ENCODE measurements around the gene CFAP69.
"Not testable (repeated sequence)": the region's sequence is repeated elsewhere in the genome, so short reads cannot be mapped to it uniquely, and the experiment has no call there.

GRCh38 chr7:90334926-90335325 is 90.0 kb downstream of the CFAP69 start:
- not testable (repeated sequence) for TF ChIP-seq CTCF (IDR thresholded peaks at IDR 0.05; ENCODE audit: low read depth, low read length); POLR2A (IDR thresholded peaks at IDR 0.05; ENCODE audit: extremely low read depth, insufficient read length); MYC (IDR thresholded peaks at IDR 0.05; ENCODE audit: low read depth, low read length)
- TF ChIP-seq, protein P1, sequence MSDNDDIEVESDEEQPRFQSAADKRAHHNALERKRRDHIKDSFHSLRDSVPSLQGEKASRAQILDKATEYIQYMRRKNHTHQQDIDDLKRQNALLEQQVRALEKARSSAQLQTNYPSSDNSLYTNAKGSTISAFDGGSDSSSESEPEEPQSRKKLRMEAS (IDR thresholded peaks at IDR 0.05; ENCODE audit: low read depth, low read length): not testable (repeated sequence)
